CD4-positive, alpha-beta T cell treated with Interleukin-12 subunit alpha and Interleukin-12 subunit beta, for 1 hour (primary cell): ENCODE results near the gene SERPINB2.
"Not testable (repeated sequence)": the region's sequence is repeated elsewhere in the genome, so short reads cannot be mapped to it uniquely, and the experiment has no call there.

ENCODE experiments used
- DNase-seq: peaks from one replicate; pipeline ENCODE4 v3.0.0-alpha.2; 2020

The SERPINB2 gene

DNA sequence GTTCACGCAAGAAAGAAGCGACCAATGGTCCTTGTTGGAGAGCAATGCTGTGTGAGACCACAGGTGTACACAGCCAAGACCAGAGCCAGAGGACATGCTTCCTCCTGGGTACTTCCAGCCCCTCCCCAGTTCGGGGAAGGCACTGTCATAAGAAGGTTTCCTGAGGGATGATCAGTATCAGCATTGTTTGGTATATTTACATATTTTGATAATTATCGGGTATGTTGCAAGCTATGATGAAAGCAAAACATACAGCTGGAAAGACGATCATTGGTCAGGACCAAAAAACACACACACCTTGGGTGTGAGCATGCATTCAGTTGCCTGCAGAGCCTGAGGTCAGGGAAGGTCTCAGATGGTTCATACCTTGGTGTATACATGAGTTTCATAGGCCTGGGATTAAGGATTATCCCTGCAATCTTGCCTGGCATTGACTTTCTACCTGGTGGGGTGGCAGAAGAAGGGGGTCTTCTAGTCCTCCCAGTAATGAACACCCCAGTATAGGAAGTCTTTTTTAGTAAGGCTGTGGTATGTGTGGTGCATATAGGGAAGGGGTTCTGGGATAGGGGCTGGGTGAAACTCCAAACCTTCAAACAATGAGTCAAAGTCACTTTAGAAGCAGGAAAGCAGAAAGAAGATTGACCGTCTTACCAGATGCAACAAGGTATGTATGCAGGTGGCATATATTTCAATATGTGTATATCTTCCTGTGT, 2.9 kb downstream of the SERPINB2 start:
- no peak for DNase-seq

DNA sequence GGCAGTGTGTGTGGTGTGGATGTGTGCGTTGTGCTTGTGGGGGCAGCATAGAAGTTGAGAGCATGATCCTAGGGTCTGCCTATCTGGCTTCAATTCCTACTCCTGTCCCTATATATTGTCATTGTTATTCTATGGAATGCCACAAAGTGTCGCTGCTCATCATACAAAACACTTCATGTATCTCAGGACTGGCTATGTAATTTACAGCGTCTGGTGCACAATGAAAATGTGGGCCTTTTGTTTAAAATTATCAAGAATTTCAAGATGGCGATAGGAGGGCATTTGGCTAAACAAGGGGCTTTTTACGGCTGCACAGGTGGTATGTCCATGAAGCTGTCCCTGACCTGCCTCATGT, 3.4 kb downstream of the SERPINB2 start:
- DNase-seq: no peak

DNA sequence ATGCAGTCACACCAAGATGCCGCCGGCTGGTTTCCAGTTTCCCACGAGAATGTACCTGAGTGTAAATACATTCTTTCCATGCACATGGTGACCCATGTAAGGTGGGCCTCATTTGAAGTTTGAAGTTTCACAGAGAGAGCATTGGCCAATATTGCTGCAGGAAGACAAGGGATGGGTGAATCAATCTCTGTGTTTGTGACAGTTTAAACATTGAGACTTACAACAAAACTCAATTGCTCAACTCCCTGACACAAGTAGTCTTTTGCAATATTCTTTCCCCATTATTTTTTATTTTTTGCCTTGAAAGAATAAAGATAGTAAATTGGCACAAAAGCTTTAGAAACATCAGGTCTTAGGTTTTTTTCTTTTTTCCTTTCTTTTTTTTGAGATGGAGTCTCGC, 5.1 kb downstream of the SERPINB2 start:
- no peak for DNase-seq

DNA sequence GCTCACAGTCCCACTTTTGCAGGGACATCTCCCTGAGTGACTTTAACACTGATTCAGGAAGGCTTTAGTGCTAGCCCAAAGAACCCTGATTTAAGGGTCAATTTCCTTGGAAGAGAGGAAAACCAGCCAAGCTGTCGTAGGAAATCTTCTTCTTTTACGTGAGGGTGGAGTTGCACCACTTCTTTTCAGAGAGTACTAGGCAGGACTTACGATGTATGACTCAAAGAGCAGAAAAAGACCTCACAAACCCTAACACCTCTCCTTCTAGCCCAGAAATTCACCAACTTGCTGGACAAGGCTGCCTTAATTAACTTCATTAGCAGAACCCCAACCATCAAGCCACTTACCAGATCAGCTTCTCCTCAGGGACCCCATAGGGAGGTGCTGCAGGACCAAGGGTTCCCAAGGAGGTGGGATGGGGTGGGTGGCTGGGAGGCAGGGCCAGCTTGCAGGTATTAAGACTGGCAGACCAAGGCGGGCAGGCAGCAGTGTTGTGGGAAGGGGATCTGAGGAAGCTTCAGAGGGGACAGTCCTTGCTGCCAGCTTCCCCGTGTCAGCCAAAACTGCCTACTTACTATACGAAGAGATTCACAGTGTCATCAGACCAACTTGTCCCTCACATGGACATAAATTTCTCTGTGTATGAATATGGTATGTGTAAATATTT, 6.7 kb downstream of the SERPINB2 start:
- DNase-seq: no peak

DNA sequence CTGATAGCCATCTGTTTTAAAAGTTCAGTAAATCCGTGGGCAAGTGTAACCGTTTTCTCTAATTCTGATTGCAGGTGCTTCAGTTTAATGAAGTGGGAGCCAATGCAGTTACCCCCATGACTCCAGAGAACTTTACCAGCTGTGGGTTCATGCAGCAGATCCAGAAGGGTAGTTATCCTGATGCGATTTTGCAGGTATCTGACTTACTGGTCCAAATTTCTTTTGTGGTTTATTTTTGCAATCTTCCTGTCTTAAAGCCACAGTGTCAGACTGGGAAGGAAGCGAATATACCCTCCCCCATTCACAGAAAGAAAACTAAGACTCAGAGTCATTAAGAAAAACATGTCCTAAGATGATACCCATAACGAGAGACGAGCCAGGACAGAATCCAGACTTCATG, 7.7 kb downstream of the SERPINB2 start:
- no peak for DNase-seq

DNA sequence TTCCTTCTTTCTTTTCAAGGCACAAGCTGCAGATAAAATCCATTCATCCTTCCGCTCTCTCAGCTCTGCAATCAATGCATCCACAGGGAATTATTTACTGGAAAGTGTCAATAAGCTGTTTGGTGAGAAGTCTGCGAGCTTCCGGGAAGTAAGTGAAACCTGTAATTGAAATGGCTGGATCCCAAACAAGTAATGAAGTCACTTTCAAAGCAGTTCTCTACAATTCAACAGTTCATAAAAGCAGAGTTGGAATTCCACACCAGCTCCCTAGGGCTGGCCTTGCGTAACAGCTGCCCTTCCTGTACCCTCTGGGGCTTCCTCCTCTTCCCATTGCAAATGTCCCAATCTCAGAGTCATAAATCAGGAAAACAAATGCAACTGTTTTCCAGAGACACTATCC, 9.6 kb downstream of the SERPINB2 start:
- DNase-seq: no peak

DNA sequence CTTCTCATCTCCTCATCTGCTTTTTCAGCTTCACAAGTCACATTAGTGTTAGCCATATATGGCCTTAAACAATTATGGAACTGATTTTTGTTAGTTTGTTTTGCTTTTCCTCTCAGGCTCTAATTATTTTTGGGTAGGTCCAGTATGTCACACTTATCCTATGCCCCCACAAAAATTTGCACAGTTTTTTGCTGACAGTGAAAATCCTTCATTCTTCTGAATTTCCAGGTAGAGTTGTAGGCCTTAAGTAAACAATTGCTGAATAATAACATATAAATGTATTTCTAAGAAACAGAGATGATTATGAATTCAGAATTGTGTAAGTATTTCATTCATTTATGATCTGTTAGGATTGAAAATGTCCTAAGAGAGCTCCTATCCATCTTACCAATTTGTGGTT, 11.7 kb downstream of the SERPINB2 start:
- no peak for DNase-seq

DNA sequence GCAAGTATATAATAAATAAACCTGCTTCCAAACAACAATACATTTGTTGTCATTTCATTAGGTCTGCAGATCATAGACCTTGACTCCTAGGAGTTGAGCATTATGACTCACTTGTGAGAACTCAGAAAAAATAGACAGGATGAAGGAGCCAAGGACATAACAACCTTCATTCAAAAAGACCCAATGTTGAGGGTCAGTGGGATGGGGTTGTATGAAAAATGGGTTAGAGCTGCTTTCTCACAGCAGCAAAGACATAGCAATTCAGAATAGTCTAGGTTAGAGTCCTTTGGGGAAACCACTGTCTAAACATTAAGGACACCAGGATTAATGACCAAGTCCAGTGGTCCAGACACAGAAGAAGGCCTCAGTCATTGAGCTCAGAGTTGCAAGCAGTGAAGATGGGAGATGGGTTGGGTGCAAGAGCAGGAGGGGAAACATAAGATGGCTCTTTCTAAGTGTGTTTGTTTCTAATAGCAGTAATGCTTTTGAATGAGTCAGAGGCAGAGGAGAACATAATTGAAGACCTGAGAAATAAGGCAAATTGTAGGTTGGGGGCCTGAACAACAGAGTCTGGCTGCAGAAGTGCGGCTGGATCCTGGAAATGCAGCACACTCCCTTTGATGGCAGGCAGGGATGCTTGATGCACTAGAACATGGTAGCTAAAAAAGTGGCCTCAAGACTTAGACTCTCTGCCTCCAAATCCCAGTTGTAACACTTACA, 16.5 kb downstream of the SERPINB2 start:
- no peak for DNase-seq

DNA sequence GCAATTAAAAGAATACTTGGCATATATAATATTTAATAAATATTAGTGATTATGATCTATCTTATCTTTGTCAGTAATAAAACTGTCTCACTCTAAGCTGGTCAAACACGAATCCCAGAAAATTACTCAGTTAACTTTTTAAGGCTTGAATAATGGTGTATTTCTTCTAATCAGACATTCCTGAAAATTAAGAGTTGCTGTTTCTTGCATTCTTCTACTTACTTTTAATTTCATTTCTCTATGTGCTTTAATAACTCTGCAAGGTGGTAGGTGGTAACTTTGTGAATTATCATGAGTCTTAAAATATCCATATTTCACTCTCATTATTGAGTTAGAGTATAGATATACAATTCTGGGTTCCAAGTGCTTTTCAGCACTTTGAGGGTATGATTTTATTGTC, 17.2 kb downstream of the SERPINB2 start:
- DNase-seq: no peak

DNA sequence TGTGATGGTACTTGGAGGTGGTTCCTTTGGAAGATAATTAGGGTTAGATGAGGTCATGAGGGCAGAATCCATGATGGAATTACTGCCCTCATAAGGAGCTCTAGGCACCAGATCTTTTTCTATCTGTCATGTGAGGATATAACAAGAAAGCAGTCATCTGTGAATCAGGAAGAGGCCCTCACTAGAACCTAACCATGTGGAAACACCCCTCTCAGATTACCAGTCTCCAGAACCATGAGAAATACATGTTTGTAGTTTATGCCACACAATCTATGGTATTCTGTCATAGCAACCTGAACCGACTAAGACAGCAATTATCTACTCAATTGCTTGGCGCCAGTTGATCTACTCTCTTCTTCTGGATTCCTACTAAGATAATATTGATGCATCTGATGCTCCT, 17.9 kb downstream of the SERPINB2 start:
- no peak for DNase-seq

DNA sequence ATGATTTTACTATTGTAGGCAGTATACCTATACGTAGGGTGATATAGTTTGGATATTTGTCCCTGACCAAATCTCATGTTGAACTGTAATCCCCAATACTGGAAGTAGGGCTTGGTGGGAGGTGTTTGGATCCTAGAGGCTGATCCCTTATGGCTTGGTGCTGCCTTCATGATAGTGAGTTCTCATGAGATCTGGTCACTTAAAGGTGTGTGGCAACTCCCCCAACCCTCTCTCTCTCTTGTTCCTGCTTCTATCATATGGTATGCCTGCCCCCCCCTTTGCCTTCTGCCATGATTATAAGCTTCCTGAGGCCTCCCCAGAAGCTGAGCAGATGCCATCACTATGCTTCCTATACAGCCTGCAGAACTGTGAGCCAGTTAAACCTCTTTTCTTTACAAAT, 18.6 kb downstream of the SERPINB2 start:
- no peak for DNase-seq

DNA sequence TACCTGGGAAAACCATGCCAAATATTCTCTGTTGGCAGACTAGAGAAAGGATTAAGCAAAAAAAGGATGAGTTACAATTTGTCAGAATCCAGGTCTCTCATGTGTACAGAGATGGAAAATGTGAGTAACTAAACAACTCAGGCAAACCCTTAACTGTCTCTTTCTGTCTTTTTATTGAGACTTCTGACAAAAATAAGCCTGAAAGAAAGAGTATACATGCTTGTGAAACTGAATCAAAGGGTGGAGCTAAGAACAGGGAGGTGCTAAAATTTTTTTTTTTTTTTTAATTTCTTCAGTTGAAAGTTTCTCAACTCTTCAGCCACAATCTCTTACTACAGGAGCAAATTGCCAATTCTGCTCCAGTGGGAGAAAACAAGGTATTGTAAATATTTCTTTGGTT, 20.2 kb downstream of the SERPINB2 start, which contains the start of gene SERPINB10:
Gene SERPINB10, plus strand, starts transcription at position 295 of the 400 bp plus-strand sequence. CDS start 7,553 bp downstream, outside the sequence.
- no peak for DNase-seq

DNA sequence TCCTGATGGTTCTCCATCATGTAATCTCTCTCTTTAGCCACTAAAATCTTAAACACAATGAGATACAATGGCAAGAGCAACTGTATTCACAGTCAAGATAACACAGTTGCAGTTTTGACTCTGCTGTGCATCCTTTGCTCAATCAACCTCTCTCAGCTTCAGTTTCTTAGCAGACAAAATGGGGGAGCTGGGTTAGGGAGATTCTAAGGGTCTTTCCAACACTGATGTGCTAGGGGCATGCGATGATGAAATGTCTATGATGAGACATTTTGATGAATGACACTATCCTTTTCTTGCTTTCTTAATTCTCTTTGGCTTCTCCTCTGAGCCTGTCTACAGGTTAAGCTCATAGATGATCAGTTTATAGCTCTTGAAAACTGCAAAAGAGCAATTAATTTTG, 21.4 kb downstream of the SERPINB2 start:
- no peak for DNase-seq

DNA sequence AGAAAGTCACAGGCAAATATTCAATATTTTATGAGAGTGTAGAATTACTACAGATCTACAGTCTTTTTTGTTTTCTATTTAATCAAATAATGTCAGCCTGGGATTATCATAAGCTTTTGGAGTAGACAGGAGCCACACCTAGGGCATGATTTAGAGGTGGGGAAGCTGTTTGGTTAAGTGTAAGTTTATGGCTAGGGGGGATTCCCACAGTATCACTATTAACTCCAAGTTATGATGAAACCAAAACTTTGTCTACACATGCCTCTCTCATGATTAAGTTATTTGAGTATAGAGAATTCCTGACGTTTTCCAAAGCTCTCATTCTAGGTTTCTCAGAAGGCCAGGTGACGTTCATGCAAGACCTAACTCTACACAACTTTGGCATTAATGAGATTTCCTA, 22.4 kb downstream of the SERPINB2 start:
- no peak for DNase-seq

DNA sequence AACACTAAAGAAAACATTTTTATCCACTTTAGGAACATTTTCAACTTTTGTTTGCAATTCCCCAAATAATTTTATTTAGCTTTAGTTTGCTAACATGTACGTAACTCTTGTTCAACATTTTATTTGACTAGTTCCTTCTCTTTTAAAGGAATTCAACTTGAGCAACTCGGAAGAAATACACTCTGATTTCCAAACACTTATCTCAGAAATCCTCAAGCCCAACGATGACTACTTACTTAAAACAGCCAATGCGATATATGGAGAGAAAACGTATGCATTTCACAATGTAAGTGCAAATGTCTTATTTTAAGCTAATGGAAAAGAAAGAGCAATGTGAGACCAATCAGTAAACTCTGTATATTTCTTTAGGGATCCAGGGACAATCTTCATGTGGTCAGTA, 30.3 kb downstream of the SERPINB2 start:
- no peak for DNase-seq

DNA sequence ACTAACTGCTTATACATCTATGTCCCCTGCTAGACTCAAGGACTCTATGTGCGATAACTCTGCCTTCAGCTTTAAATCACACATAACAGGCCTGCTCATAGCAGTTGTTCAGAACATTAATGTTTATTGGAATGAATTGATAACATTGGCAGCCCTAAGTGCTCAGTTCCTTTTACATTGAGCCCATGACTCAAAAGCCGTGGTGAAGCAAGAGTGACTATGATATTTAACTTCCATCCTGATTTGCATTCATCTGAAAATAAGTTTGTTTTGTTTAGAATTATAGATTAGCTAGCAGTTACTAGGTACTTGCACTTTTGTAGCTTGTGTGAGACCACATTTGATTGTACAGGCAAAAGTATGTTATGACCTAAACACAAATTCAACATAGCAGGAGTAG, 34.5 kb downstream of the SERPINB2 start:
- DNase-seq: no peak

DNA sequence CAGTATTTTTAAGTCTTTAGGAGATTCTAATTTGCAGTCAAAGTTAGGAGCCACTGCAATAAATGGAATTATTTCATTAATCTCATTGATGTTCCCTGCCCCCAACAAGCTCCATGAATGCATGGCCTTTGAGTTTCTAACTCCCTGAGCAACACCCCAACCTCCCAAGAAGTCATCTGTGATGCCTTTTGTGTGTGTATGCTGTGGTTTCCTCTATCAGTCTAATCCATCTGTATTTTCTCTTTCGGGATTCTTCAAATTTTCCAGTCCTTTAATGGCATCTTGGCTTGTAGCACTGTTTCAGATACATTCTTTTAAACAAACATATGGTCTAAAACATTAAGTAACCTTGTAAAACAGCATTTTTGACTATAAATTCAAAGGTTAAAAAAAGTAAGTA, 37.0 kb downstream of the SERPINB2 start:
- no peak for DNase-seq

DNA sequence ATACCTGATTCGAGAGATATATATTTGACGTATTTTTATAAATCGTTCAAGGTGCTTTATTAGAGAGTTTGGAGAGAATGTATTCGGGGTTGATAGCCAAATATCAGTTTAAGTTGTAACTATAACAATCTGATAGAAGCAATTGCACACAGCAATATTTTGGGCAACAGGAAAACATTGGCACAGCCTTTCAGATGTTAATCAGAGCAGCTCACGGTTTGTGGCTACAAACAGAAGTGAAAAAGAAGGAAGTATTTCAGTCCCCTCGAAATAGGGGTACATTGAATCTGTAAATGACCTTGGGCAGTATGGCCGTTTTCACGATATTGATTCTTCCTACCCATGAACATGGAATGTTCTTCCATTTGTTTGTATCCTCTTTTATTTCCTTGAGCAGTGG, 40.8 kb downstream of the SERPINB2 start:
- no peak for DNase-seq

DNA sequence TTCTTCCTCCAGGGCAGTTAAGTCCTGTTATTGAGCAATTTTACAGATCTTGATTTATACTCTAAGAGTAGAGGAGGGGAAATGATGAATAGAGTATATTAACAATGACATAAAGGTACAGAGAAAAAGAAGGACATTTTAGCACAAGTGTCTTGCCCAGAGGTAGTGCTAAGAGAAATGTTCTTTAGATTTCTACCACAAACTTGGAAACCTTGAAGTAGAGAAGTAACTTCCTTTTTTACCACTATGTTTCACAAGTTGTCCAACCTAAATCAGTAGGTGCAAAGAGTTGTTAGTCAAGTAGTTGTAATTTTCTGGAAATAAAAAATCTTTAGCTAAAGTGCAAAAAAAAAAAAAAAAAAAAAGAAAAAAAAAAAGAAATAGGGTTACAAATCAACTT, 41.9 kb downstream of the SERPINB2 start:
- DNase-seq: not testable (repeated sequence)

DNA sequence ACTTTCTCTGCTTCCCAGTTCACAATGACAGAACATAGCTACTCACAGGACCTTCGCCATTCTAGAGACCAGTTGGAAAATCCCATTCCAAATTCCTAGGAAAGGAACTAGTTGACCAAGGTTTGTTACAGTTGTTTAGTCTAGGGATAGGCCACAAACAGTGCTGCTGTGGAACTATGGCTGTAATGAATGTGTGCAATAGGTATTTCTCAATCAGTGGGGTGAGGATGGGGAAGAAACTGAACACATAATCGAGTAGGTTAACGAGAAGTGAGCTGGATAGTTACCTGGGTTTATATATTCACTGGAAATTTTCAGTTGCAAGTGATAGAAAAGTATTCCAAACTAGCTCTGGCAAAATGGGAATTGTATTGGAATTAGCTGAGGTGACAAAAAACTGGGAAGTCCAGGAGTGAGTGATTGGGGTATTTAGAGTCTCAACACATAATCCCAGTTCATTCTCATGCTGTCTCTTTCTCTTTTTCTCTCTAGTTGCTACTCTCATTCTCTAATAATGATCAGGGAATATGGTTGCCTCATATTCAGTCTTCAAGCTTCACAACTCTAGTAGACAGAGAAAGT, 43.4 kb downstream of the SERPINB2 start:
- DNase-seq: no peak

DNA sequence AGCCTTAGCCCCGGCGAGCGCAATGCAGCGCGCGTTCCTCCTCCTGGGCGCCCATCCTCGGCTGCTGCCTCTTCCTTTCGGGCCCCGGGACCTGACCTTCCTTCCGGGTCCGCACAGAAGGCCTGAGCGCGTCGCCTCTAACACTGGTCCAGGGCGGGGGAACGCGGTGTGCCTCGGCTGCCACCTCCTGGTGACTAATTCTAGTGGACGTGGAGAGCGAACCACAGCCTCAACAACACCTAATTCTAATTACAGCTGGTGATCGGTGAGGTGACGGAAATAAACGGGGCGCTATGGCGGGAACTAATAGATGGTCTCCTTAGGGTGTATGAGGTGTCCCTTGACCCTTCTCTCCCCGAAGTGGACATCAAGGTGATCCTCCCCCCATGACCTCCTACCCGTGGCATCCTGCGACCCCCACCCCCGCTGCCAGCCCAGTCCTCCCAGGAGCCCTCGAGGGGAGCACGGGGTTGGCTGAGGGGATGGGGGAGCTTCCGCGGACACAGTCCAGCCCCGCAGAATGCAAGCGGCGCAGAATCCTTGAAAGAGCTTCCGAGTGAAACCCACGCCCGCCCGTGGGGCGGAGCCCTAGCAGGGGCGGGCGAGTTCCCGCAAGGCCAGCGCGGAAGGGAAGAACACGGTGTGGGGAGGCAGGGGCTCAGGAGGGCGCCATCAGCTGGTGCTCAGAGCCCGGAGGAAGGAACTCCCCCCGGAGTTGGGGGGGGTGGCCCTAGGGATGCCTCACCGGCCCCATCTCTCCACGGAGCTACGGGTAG, 48.8 kb downstream of the SERPINB2 start:
- DNase-seq: peak; percentile 64

DNA sequence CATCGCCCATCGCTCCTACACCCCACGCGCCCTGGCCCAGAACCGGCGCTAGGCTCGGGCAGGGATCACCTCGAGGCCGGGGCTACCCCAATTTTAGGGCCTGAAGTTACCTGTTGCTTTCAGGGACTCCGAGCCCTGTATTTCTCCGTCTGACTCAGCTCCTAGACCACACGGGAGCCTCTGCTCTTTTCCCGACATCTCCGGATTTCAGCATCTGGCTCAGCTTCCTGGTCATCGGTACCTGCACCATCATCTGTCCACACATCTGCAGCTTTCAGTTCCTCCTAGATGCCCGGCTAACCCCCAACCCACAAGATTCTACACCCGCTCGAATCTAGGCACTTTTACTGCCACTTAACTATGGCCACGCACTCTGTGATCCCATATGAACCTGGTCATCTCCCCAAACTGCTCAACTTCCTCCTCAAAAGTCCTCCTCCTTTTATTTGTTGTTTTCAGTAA, 49.5 kb downstream of the SERPINB2 start:
- DNase-seq: no peak

DNA sequence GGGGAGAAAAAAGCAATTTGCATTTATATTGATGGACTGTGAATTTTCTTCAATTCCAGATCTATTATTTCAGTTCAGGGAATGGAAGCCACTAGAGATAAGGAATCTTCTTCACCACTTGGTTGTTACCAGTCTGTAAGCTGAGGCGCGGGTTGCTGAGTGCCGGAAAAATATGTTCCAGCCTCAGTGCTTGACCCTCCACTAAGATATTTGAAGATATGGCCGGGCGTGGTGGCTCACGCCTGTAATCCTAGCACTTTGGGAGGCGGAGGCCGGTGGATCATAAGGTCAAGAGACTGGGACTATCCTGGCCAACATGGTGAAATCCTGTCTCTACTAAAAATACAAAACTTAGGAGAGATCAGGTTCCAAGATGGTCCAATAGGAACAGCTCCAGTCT, 52.5 kb downstream of the SERPINB2 start:
- no peak for DNase-seq
